BLaER1 (cell line): ENCODE results near the gene TSPAN31.
"Not testable (repeated sequence)": the region's sequence is repeated elsewhere in the genome, so short reads cannot be mapped to it uniquely, and the experiment has no call there.

Experiments used
- H3K27ac ChIP-seq: shearing (Covaris generic); formaldehyde crosslinking; 2 replicates; pipeline ENCODE4 v1.8.1; 2022
- H3K27me3 ChIP-seq: shearing (Covaris generic); formaldehyde crosslinking; 2 replicates; pipeline ENCODE4 v1.8.1; 2022
- H3K36me3 ChIP-seq: shearing (Covaris generic); formaldehyde crosslinking; 2 replicates; pipeline ENCODE4 v1.8.1; 2022
- H3K4me1 ChIP-seq: shearing (Covaris generic); formaldehyde crosslinking; 2 replicates; pipeline ENCODE4 v1.8.1; 2022
- H3K4me2 ChIP-seq: shearing (Covaris generic); formaldehyde crosslinking; 2 replicates; pipeline ENCODE4 v1.8.1; 2022
- H3K4me3 ChIP-seq: shearing (Covaris generic); formaldehyde crosslinking; 2 replicates; pipeline ENCODE4 v1.8.1; 2022
- H3K9ac ChIP-seq: shearing (Covaris generic); formaldehyde crosslinking; 2 replicates; pipeline ENCODE4 v1.8.1; 2022
- H3K9me3 ChIP-seq: shearing (Covaris generic); formaldehyde crosslinking; 2 replicates; pipeline ENCODE4 v1.8.1; 2022
- H4K20me1 ChIP-seq: shearing (Covaris generic); formaldehyde crosslinking; 2 replicates; pipeline ENCODE4 v1.8.1; 2022
- Cebpa-rat ChIP-seq: shearing (Covaris generic); IDR thresholded peaks from 2 replicates; pipeline ENCODE4 v1.8.1; 2022

Gene TSPAN31

GRCh38 chr12:57772429-57773322 is 27.8 kb downstream of the TSPAN31 start, which contains the start of gene EEF1AKMT3:
Gene EEF1AKMT3 (plus strand): TSS chr12:57772614. CDS start chr12:57772725, 111 bp downstream.
- peak within 1 kb of the TSS; percentile 93 for H3K27ac ChIP-seq
- H3K4me2 ChIP-seq: peak within 1 kb of the TSS; percentile 91
- H3K27me3 ChIP-seq: peaks cover 13% of the 10 kb centered on the region
- H3K4me1 ChIP-seq: peaks cover 24% of the 10 kb centered on the region
- peaks cover 32% of the 10 kb centered on the region for H3K36me3 ChIP-seq
- no peak for TF ChIP-seq Cebpa-rat
- H3K9ac ChIP-seq: peak within 1 kb of the TSS; percentile 89
- H3K9me3 ChIP-seq: no peaks in the 10 kb centered on the region
- H3K4me3 ChIP-seq: peak within 1 kb of the TSS; percentile 84
- H4K20me1 ChIP-seq: peaks cover 14% of the 10 kb centered on the region; the same call in 1 of the 2 replicates

DNA sequence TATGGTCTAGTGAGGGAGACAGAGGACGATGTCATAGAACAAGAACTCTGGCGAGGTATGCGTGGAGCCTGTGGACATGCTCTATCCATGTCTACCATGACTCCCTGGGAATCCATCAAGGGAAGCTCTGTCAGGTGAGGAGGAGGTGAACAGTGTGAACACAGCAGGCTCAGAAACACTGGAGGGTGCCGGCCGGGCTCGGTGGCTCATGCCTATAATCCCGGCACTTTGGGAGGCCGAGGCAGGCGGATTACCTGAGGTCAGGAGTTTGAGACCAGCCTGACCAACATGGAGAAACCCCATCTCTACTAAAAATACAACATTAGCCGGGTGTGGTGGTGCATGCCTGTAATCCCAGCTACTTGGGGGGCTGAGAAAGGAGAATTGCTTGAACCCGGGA is 29.8 kb downstream of the TSPAN31 start:
- not testable (repeated sequence) for H3K27ac ChIP-seq, H3K4me2 ChIP-seq, H4K20me1 ChIP-seq, H3K27me3 ChIP-seq, H3K9ac ChIP-seq, H3K4me3 ChIP-seq, H3K9me3 ChIP-seq
- peaks cover 24% of the 10 kb centered on the region for H3K4me1 ChIP-seq
- peaks cover 21% of the 10 kb centered on the region for H3K36me3 ChIP-seq

DNA sequence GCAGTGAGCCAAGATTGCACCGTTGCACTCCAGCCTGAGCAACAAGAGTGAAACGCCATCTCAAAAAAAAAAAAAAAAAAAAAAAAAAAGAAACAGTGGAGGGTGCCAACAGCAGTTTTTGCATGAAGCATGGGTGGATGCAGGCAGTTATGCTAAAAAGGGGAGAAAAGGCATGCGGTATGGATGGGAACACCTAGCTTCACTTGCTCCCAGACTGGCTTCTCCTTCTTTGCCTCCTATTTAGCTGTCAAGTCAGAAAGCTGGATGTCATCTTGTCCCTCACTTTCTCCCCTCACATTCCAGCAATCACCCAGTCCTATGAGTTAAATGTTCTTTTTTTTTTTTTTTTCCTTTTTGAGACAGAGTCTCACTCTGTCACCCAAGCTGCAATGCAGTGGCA is 30.2 kb downstream of the TSPAN31 start:
- no peaks in the 10 kb centered on the region for H3K27me3 ChIP-seq
- H4K20me1 ChIP-seq: no peaks in the 10 kb centered on the region
- no peak overlapping the region for H3K4me3 ChIP-seq
- H3K36me3 ChIP-seq: peaks cover 21% of the 10 kb centered on the region
- H3K4me1 ChIP-seq: peaks cover 24% of the 10 kb centered on the region
- H3K27ac ChIP-seq: no peak overlapping the region
- TF ChIP-seq Cebpa-rat: no peak
- H3K9me3 ChIP-seq: no peaks in the 10 kb centered on the region
- H3K9ac ChIP-seq: no peak overlapping the region
- H3K4me2 ChIP-seq: no peak overlapping the region

- Histone ChIP-seq H3K4me3 (no peak overlapping the region), H3K36me3 (peaks cover 21% of the 10 kb centered on the region), H3K27me3 (no peaks in the 10 kb centered on the region), H4K20me1 (no peaks in the 10 kb centered on the region), H3K4me1 (peaks cover 28% of the 10 kb centered on the region), H3K4me2 (no peak overlapping the region), H3K27ac (no peak overlapping the region), H3K9me3 (no peaks in the 10 kb centered on the region), H3K9ac (no peak overlapping the region)
- TF ChIP-seq Cebpa-rat: no peak
Measured at GRCh38 chr12:57775563-57776246, 30.9 kb downstream of the TSPAN31 start.

- H3K27ac ChIP-seq: no peak overlapping the region
- H3K36me3 ChIP-seq: peaks cover 19% of the 10 kb centered on the region
- peaks cover 28% of the 10 kb centered on the region for H3K4me1 ChIP-seq
- no peaks in the 10 kb centered on the region for H3K9me3 ChIP-seq
- H3K4me2 ChIP-seq: no peak overlapping the region
- H3K9ac ChIP-seq: no peak overlapping the region
- H3K27me3 ChIP-seq: no peaks in the 10 kb centered on the region
- TF ChIP-seq Cebpa-rat: no peak
- H3K4me3 ChIP-seq: no peak overlapping the region
- H4K20me1 ChIP-seq: no peaks in the 10 kb centered on the region
Measured at GRCh38 chr12:57776247-57776587, 31.4 kb downstream of the TSPAN31 start.

GRCh38 chr12:57777367-57777766 is 32.5 kb downstream of the TSPAN31 start:
- no peak for TF ChIP-seq Cebpa-rat
- Histone ChIP-seq H3K27me3 (no peaks in the 10 kb centered on the region), H3K9ac (no peak overlapping the region), H3K27ac (no peak overlapping the region), H3K36me3 (peaks cover 19% of the 10 kb centered on the region), H3K4me2 (no peak overlapping the region), H4K20me1 (no peaks in the 10 kb centered on the region), H3K9me3 (no peaks in the 10 kb centered on the region), H3K4me3 (no peak overlapping the region), H3K4me1 (peaks cover 37% of the 10 kb centered on the region)

GRCh38 chr12:57777911-57778310 is 33.1 kb downstream of the TSPAN31 start:
- no peak overlapping the region for H3K4me2 ChIP-seq
- no peaks in the 10 kb centered on the region for H3K9me3 ChIP-seq
- H3K9ac ChIP-seq: no peak overlapping the region
- peaks cover 2% of the 10 kb centered on the region; the same call in 1 of the 2 replicates for H4K20me1 ChIP-seq
- no peak for TF ChIP-seq Cebpa-rat
- H3K27me3 ChIP-seq: no peaks in the 10 kb centered on the region
- H3K4me1 ChIP-seq: peaks cover 34% of the 10 kb centered on the region
- peaks cover 19% of the 10 kb centered on the region for H3K36me3 ChIP-seq
- no peak overlapping the region for H3K27ac ChIP-seq
- no peak overlapping the region for H3K4me3 ChIP-seq

GRCh38 chr12:57779736-57780135 is 34.9 kb downstream of the TSPAN31 start:
- Histone ChIP-seq H3K9ac (no peak overlapping the region), H3K4me3 (no peak overlapping the region), H3K4me1 (peaks cover 35% of the 10 kb centered on the region), H3K27me3 (no peaks in the 10 kb centered on the region), H3K36me3 (peaks cover 29% of the 10 kb centered on the region), H4K20me1 (peaks cover 14% of the 10 kb centered on the region; the same call in 1 of the 2 replicates), H3K9me3 (no peaks in the 10 kb centered on the region), H3K4me2 (no peak overlapping the region), H3K27ac (no peak overlapping the region)
- TF ChIP-seq Cebpa-rat: no peak

GRCh38 chr12:57780284-57780897 is 35.6 kb downstream of the TSPAN31 start:
- Histone ChIP-seq H3K27ac (no peak overlapping the region), H3K4me3 (no peak overlapping the region), H4K20me1 (peaks cover 14% of the 10 kb centered on the region), H3K9ac (no peak overlapping the region), H3K36me3 (peaks cover 35% of the 10 kb centered on the region), H3K4me2 (peak overlapping the region; percentile 67), H3K27me3 (no peaks in the 10 kb centered on the region), H3K9me3 (no peaks in the 10 kb centered on the region), H3K4me1 (peaks cover 35% of the 10 kb centered on the region)
- no peak for TF ChIP-seq Cebpa-rat
